Measurements from ENCODE around the gene CDIPT. TPM values are rescaled to one million over a fixed set of nuclear protein-coding genes. Genes with fewer than 3 reads are reported as not detected.
A peak's percentile ranks its signal among the peaks of the same experiment; 100 is the strongest.

The CDIPT gene
- total and polyA plus RNA-seq, 2 of the 13 experiments (the other 11 are each of a cell fraction or from before 2014, with no cell fraction given): 54.9 to 97.5 TPM

DNA sequence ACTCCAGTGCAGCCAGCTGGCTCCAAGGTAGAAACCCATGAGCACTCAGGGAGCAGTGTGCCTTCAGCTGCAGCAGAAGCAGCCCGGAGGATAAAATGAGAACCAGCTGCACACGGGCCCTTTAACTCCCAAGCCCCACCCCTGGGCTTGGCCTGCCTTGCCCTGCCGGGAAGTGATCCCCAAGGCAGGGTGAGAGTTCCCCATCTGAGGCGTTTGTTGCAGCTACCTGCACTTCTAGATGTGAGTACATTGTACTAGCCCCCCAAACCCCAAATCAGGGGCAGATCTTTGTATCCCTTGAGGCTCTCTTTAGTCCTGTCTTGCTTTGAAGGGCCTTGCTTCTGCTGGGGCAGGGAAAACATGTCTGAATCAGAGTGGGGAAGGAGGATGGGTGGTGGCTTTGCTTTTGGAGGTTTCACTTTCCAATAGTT lies 42.7 kb downstream of the CDIPT start, which contains the start of gene MVP (continued):
- TF ChIP-seq, protein P1, sequence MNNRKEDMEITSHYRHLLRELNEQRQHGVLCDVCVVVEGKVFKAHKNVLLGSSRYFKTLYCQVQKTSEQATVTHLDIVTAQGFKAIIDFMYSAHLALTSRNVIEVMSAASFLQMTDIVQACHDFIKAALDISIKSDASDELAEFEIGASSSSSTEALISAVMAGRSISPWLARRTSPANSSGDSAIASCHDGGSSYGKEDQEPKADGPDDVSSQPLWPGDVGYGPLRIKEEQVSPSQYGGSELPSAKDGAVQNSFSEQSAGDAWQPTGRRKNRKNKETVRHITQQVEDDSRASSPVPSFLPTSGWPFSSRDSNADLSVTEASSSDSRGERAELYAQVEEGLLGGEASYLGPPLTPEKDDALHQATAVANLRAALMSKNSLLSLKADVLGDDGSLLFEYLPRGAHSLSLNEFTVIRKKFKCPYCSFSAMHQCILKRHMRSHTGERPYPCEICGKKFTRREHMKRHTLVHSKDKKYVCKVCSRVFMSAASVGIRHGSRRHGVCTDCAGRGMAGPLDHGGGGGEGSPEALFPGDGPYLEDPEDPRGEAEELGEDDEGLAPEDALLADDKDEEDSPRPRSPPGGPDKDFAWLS (CRISPR knock-in tag; IDR thresholded peaks at IDR 0.05; ENCODE audit: borderline replicate concordance): no peak
- TF ChIP-seq, protein P2, sequence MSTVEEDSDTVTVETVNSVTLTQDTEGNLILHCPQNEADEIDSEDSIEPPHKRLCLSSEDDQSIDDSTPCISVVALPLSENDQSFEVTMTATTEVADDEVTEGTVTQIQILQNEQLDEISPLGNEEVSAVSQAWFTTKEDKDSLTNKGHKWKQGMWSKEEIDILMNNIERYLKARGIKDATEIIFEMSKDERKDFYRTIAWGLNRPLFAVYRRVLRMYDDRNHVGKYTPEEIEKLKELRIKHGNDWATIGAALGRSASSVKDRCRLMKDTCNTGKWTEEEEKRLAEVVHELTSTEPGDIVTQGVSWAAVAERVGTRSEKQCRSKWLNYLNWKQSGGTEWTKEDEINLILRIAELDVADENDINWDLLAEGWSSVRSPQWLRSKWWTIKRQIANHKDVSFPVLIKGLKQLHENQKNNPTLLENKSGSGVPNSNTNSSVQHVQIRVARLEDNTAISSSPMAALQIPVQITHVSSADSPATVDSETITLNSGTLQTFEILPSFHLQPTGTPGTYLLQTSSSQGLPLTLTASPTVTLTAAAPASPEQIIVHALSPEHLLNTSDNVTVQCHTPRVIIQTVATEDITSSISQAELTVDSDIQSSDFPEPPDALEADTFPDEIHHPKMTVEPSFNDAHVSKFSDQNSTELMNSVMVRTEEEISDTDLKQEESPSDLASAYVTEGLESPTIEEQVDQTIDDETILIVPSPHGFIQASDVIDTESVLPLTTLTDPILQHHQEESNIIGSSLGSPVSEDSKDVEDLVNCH (CRISPR knock-in tag; IDR thresholded peaks at IDR 0.05): no peak
- TF ChIP-seq MBNL3 (CRISPR knock-in tag; conservative IDR thresholded peaks at IDR 0.05) (no peak), ZNF121 (CRISPR knock-in tag; IDR thresholded peaks at IDR 0.05) (no peak), ZNF557 (CRISPR knock-in tag; IDR thresholded peaks at IDR 0.05) (no peak), ZC3H4 (CRISPR knock-in tag; IDR thresholded peaks at IDR 0.05; ENCODE audit: borderline replicate concordance) (no peak), ZBTB21 (CRISPR knock-in tag; IDR thresholded peaks at IDR 0.05) (no peak), ZMYM3 (CRISPR knock-in tag; IDR thresholded peaks at IDR 0.05) (no peak), ISX (CRISPR knock-in tag; conservative IDR thresholded peaks at IDR 0.05) (no peak), NR1H2 (CRISPR knock-in tag; IDR thresholded peaks at IDR 0.05; ENCODE audit: borderline replicate concordance, low read depth) (no peak), HOXA3 (CRISPR knock-in tag; IDR thresholded peaks at IDR 0.05) (0 out of 2 replicates have a peak, but pooled peaks have one; percentile 21), ZNF724P (CRISPR knock-in tag; IDR thresholded peaks at IDR 0.05; ENCODE audit: borderline replicate concordance) (no peak), MTA3 (CRISPR knock-in tag; IDR thresholded peaks at IDR 0.05) (no peak), ZNF331 (CRISPR knock-in tag; IDR thresholded peaks at IDR 0.05) (no peak), ZNF607 (CRISPR knock-in tag; IDR thresholded peaks at IDR 0.05; ENCODE audit: borderline replicate concordance) (no peak), NKX3-1 (CRISPR knock-in tag; IDR thresholded peaks at IDR 0.05) (0 out of 2 replicates have a peak, but pooled peaks have one; percentile 24), MTF1 (CRISPR knock-in tag; IDR thresholded peaks at IDR 0.05) (peak; percentile 90; the same call in 1 of the 2 replicates), ZNF552 (CRISPR knock-in tag; IDR thresholded peaks at IDR 0.05; ENCODE audit: borderline replicate concordance) (no peak)
- TF ChIP-seq, protein P3, sequence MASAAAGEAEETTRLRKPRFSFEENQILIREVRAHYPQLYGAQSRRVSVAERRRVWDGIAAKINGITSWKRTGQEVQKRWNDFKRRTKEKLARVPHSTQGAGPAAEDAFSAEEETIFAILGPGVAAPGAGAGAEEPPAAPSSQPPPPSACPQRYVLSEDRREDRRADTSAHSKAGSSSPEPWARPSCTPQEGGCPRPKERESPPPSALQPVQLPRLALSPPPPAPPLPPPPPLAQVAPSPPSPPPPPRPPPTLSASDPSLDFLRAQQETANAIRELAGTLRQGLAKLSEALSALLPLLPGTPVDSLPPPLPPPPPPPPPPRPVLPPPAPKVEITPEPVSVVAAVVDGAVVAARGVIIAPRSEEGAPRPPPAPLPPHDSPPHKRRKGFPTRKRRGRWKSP (CRISPR knock-in tag; IDR thresholded peaks at IDR 0.05): 0 out of 2 replicates have a peak, but pooled peaks have one; percentile 23
- TF ChIP-seq, protein P4, sequence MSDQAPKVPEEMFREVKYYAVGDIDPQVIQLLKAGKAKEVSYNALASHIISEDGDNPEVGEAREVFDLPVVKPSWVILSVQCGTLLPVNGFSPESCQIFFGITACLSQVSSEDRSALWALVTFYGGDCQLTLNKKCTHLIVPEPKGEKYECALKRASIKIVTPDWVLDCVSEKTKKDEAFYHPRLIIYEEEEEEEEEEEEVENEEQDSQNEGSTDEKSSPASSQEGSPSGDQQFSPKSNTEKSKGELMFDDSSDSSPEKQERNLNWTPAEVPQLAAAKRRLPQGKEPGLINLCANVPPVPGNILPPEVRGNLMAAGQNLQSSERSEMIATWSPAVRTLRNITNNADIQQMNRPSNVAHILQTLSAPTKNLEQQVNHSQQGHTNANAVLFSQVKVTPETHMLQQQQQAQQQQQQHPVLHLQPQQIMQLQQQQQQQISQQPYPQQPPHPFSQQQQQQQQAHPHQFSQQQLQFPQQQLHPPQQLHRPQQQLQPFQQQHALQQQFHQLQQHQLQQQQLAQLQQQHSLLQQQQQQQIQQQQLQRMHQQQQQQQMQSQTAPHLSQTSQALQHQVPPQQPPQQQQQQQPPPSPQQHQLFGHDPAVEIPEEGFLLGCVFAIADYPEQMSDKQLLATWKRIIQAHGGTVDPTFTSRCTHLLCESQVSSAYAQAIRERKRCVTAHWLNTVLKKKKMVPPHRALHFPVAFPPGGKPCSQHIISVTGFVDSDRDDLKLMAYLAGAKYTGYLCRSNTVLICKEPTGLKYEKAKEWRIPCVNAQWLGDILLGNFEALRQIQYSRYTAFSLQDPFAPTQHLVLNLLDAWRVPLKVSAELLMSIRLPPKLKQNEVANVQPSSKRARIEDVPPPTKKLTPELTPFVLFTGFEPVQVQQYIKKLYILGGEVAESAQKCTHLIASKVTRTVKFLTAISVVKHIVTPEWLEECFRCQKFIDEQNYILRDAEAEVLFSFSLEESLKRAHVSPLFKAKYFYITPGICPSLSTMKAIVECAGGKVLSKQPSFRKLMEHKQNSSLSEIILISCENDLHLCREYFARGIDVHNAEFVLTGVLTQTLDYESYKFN (CRISPR knock-in tag; conservative IDR thresholded peaks at IDR 0.05): 0 out of 2 replicates have a peak, but pooled peaks have one; percentile 11
- TF ChIP-seq, protein P5, sequence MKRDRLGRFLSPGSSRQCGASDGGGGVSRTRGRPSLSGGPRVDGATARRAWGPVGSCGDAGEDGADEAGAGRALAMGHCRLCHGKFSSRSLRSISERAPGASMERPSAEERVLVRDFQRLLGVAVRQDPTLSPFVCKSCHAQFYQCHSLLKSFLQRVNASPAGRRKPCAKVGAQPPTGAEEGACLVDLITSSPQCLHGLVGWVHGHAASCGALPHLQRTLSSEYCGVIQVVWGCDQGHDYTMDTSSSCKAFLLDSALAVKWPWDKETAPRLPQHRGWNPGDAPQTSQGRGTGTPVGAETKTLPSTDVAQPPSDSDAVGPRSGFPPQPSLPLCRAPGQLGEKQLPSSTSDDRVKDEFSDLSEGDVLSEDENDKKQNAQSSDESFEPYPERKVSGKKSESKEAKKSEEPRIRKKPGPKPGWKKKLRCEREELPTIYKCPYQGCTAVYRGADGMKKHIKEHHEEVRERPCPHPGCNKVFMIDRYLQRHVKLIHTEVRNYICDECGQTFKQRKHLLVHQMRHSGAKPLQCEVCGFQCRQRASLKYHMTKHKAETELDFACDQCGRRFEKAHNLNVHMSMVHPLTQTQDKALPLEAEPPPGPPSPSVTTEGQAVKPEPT (CRISPR knock-in tag; IDR thresholded peaks at IDR 0.05; ENCODE audit: low read depth): no peak
